Neural progenitor cell (in vitro differentiated cells): ENCODE data around the gene CERS2. TPM values are rescaled to one million over a fixed set of nuclear protein-coding genes. Genes with fewer than 3 reads are reported as not detected.

Experiments
- DNase-seq: peaks from one replicate; pipeline ENCODE4 v3.0.0-alpha.2; 2016; ENCODE audit warnings: low spot score
- H2AFZ ChIP-seq: fragments of 200-600 bp; sonication (generic); replicated peaks from 2 replicates; pipeline ENCODE4 v1.6.1; 2016; ENCODE audit warnings: antibody characterized with exemption
- H3F3A ChIP-seq: fragments of 200-600 bp; sonication (generic); 2 replicates; pipeline ENCODE4 v1.6.1; 2016; ENCODE audit warnings: antibody characterized with exemption, low read depth
- H3K27ac ChIP-seq: fragments of 200-600 bp; sonication (generic); 2 replicates; pipeline ENCODE4 v1.5.1; 2016; ENCODE audit warnings: mild to moderate bottlenecking
- H3K27me3 ChIP-seq: fragments of 200-600 bp; sonication (generic); 2 replicates; pipeline ENCODE4 v1.6.1; 2016; ENCODE audit warnings: mild to moderate bottlenecking, moderate library complexity
- H3K36me3 ChIP-seq: fragments of 200-600 bp; sonication (generic); 2 replicates; pipeline ENCODE4 v1.5.1; 2016
- H3K4me1 ChIP-seq: fragments of 200-600 bp; sonication (generic); 2 replicates; pipeline ENCODE4 v1.6.1; 2016; ENCODE audit warnings: mixed run types
- H3K4me2 ChIP-seq: fragments of 200-600 bp; sonication (generic); 2 replicates; pipeline ENCODE4 v1.6.1; 2016
- H3K4me3 ChIP-seq: fragments of 200-600 bp; sonication (generic); 2 replicates; pipeline ENCODE4 v1.5.1; 2016
- H3K79me2 ChIP-seq: fragments of 200-600 bp; sonication (generic); 2 replicates; pipeline ENCODE4 v1.6.1; 2016; ENCODE audit warnings: low read depth
- H3K9ac ChIP-seq: fragments of 200-600 bp; sonication (generic); 2 replicates; pipeline ENCODE4 v1.6.1; 2016
- H3K9me3 ChIP-seq: fragments of 200-600 bp; sonication (generic); 2 replicates; pipeline ENCODE4 v1.5.1; 2016; ENCODE audit warnings: low read depth
- H4K20me1 ChIP-seq: fragments of 200-600 bp; sonication (generic); 2 replicates; pipeline ENCODE4 v1.6.1; 2016; ENCODE audit warnings: low read depth
- H3K27ac Mint-ChIP-seq: 3 replicates; pipeline ENCODE4 v1.8.0; 2021; ENCODE audit warnings: mixed read lengths
- H3K27me3 Mint-ChIP-seq: 2 replicates; pipeline ENCODE4 v1.8.0; 2022; ENCODE audit warnings: low read depth, mild to moderate bottlenecking, inconsistent platforms, moderate library complexity, mixed read lengths; ENCODE audit not compliant: insufficient read depth
- H3K36me3 Mint-ChIP-seq: 3 replicates; pipeline ENCODE4 v1.8.0; 2021; ENCODE audit warnings: mixed read lengths
- H3K4me1 Mint-ChIP-seq: 3 replicates; pipeline ENCODE4 v1.8.0; 2021; ENCODE audit warnings: mixed read lengths
- H3K4me3 Mint-ChIP-seq: 3 replicates; pipeline ENCODE4 v1.8.0; 2021; ENCODE audit warnings: mild to moderate bottlenecking, moderate library complexity, mixed read lengths
- H3K9me3 Mint-ChIP-seq: 3 replicates; pipeline ENCODE4 v1.8.0; 2020; ENCODE audit warnings: mixed read lengths
- EZH2 ChIP-seq: fragments of 200-600 bp; sonication (generic); IDR thresholded peaks from 2 replicates; pipeline ENCODE4 v1.6.1; 2017; ENCODE audit warnings: antibody characterized with exemption, mild to moderate bottlenecking, moderate library complexity
- EZH2phosphoT487 ChIP-seq: fragments of 200-600 bp; sonication (generic); IDR thresholded peaks from 2 replicates; pipeline ENCODE4 v1.6.1; 2017; ENCODE audit warnings: antibody characterized with exemption
- total RNA-seq: library from RNA; depleted of rRNA; stranded (reverse); fragments of >200 nt; gene quantifications from 2 replicates; pipeline ENCODE4 v1.2.3, GENCODE V29; 2015; ENCODE audit warnings: low replicate concordance
- TF ChIP-seq, protein P1 (sequence below): fragments of 200-600 bp; sonication (generic); IDR thresholded peaks from 2 replicates; pipeline ENCODE4 v1.5.1; 2017; ENCODE audit warnings: antibody characterized with exemption, mild to moderate bottlenecking

The CERS2 gene
- total RNA-seq, 1 donor from 2014 or later = 104 TPM

DNA sequence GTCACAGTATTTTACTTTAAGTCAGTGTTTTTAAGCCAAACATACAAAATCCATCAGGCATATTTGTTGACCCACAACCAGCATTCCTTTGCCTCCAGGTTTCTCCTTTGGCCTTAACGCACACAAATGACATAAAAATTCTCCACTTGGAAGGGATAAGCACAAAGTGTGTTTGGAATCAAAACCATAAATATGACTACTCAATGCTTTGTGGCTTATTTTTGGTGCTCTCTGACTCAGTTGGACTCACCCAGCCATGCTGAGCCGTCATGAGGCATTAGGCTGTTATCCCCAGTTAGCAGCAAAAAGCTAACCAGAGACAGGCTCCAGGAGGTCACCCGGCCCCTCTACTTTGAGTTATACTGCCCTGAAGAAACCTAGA lies 34.6 kb upstream of the CERS2 start:
- Mint-ChIP-seq H3K4me3 (peak overlapping the region; percentile 97), H3K27ac (peak overlapping the region; percentile 92), H3K36me3 (peaks cover 3% of the 10 kb centered on the region), H3K27me3 (peaks cover 4% of the 10 kb centered on the region), H3K4me1 (peaks cover 46% of the 10 kb centered on the region), H3K9me3 (no peaks in the 10 kb centered on the region)
- H3K27ac ChIP-seq = no peak overlapping the region
- peaks cover 21% of the 10 kb centered on the region for H3K4me1 ChIP-seq
- H3K79me2 ChIP-seq = peaks cover 11% of the 10 kb centered on the region
- no peaks in the 10 kb centered on the region for H3K9me3 ChIP-seq
- H3K9ac ChIP-seq = no peak overlapping the region
- peaks cover 25% of the 10 kb centered on the region for H3F3A ChIP-seq
- no peaks in the 10 kb centered on the region for H3K27me3 ChIP-seq
- peak overlapping the region; percentile 76 for H3K4me3 ChIP-seq
- no peak for DNase-seq
- peak overlapping the region; percentile 82 for H3K4me2 ChIP-seq
- TF ChIP-seq, protein P1, sequence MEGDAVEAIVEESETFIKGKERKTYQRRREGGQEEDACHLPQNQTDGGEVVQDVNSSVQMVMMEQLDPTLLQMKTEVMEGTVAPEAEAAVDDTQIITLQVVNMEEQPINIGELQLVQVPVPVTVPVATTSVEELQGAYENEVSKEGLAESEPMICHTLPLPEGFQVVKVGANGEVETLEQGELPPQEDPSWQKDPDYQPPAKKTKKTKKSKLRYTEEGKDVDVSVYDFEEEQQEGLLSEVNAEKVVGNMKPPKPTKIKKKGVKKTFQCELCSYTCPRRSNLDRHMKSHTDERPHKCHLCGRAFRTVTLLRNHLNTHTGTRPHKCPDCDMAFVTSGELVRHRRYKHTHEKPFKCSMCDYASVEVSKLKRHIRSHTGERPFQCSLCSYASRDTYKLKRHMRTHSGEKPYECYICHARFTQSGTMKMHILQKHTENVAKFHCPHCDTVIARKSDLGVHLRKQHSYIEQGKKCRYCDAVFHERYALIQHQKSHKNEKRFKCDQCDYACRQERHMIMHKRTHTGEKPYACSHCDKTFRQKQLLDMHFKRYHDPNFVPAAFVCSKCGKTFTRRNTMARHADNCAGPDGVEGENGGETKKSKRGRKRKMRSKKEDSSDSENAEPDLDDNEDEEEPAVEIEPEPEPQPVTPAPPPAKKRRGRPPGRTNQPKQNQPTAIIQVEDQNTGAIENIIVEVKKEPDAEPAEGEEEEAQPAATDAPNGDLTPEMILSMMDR = no peak
- no peak for TF ChIP-seq EZH2phosphoT487
- TF ChIP-seq EZH2 = no peak
- no peaks in the 10 kb centered on the region for H3K36me3 ChIP-seq
- H4K20me1 ChIP-seq = no peaks in the 10 kb centered on the region
- no peak overlapping the region for H2AFZ ChIP-seq

GRCh38 chr1:151008244-151009205 lies 33.9 kb upstream of the CERS2 start, which contains the start of gene PRUNE1:
Gene PRUNE1, plus strand, starts transcription at chr1:151008449. Its CDS starts 184 bp downstream, at chr1:151008633.
- peak; percentile 98 for DNase-seq
- peak within 1 kb of the TSS; percentile 97 for H2AFZ ChIP-seq
- peak within 1 kb of the TSS; percentile 100 for H3K27ac Mint-ChIP-seq
- no peaks in the 10 kb centered on the region for H3K27me3 ChIP-seq
- H3K4me2 ChIP-seq = peak within 1 kb of the TSS; percentile 82
- H3K36me3 ChIP-seq = no peaks in the 10 kb centered on the region
- H3K9me3 ChIP-seq = no peaks in the 10 kb centered on the region
- TF ChIP-seq EZH2 (no peak), EZH2phosphoT487 (no peak)
- TF ChIP-seq, protein P1 = no peak
- peaks cover 3% of the 10 kb centered on the region for H3K27me3 Mint-ChIP-seq
- H3K4me1 ChIP-seq = peaks cover 21% of the 10 kb centered on the region
- no peaks in the 10 kb centered on the region for H3K9me3 Mint-ChIP-seq
- H3K4me3 ChIP-seq = peak within 1 kb of the TSS; percentile 76
- H3K9ac ChIP-seq = peak within 1 kb of the TSS; percentile 38
- H3K27ac ChIP-seq = no peak within 1 kb of the TSS
- H4K20me1 ChIP-seq = no peaks in the 10 kb centered on the region
- H3K79me2 ChIP-seq = peaks cover 11% of the 10 kb centered on the region
- peaks cover 3% of the 10 kb centered on the region for H3K36me3 Mint-ChIP-seq
- H3K4me3 Mint-ChIP-seq = peak within 1 kb of the TSS; percentile 97
- H3F3A ChIP-seq = peaks cover 25% of the 10 kb centered on the region
- H3K4me1 Mint-ChIP-seq = peaks cover 49% of the 10 kb centered on the region

DNA sequence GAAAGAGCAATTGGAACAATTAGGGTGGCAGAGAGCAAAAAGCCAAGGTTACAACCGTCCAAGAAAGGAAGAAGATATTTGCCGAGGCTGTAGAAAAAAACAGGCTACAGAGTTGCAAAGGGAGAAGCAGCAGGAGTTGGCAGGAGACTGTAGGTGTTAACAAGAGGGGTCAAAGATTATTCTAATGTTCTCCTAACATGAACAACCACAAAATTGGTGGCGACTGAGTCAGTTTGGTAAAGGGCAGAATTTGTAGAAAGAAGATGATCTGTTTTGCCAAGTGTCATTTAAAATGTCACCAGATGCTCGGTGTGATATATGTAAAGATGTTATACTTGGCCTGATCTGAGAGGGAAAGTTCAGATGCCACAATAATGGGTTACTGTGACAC lies 33.2 kb upstream of the CERS2 start:
- peak overlapping the region; percentile 76 for H3K4me3 ChIP-seq
- H3K27ac ChIP-seq = no peak overlapping the region
- H3K27me3 Mint-ChIP-seq = peaks cover 3% of the 10 kb centered on the region
- no peak for TF ChIP-seq EZH2
- TF ChIP-seq EZH2phosphoT487 = no peak
- TF ChIP-seq, protein P1 = no peak
- peaks cover 49% of the 10 kb centered on the region for H3K4me1 Mint-ChIP-seq
- H3K79me2 ChIP-seq = peaks cover 11% of the 10 kb centered on the region
- no peaks in the 10 kb centered on the region for H4K20me1 ChIP-seq
- peaks cover 21% of the 10 kb centered on the region for H3K4me1 ChIP-seq
- peak overlapping the region; percentile 97 for H3K4me3 Mint-ChIP-seq
- peak overlapping the region; percentile 93 for H2AFZ ChIP-seq
- H3K36me3 Mint-ChIP-seq = peaks cover 3% of the 10 kb centered on the region
- H3K36me3 ChIP-seq = no peaks in the 10 kb centered on the region
- H3K9ac ChIP-seq = no peak overlapping the region
- no peak for DNase-seq
- H3K27me3 ChIP-seq = no peaks in the 10 kb centered on the region
- peak overlapping the region; percentile 64 for H3K4me2 ChIP-seq
- H3K9me3 ChIP-seq = no peaks in the 10 kb centered on the region
- H3K27ac Mint-ChIP-seq = peak overlapping the region; percentile 100
- no peaks in the 10 kb centered on the region for H3K9me3 Mint-ChIP-seq
- H3F3A ChIP-seq = peaks cover 25% of the 10 kb centered on the region
